GM19035 (cell line): ENCODE data around the gene PLEKHA6.

Experiments
- ATAC-seq: cut with Tn5 transposase; IDR thresholded peaks from one replicate; pipeline ENCODE4 v1.9.1; 2021; ENCODE audit not compliant: unreplicated experiment

PLEKHA6 gene

GRCh38 chr1:204196068-204196795, 163.5 kb downstream of the PLEKHA6 start, which contains the start of gene KISS1:
Gene KISS1 (minus strand): TSS chr1:204196491. CDS start chr1:204192876, 3,615 bp downstream.
- no peak for ATAC-seq

DNA sequence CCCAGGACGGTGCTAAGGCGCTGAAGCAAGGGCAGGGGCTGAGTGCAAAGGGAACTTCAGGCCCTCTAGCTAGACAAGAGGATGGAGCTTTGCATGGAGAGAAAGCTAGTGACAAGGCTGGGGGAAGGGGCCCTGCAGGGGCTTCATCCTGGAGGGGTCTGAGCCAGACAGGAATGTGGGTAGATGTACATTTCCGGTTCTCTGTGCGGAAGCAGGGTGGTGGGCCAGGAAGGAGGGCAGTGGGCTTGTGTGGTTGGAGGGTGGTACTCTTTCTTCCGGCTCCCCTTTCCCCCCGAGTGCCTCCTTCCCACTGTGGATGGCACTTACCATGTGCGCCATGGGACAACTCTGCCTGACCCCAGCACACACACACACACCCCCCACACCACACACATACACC, 165.0 kb downstream of the PLEKHA6 start:
- ATAC-seq: no peak

GRCh38 chr1:204194080-204194479, 165.6 kb downstream of the PLEKHA6 start:
- ATAC-seq: no peak

GRCh38 chr1:204192589-204193352, 167.0 kb downstream of the PLEKHA6 start:
- ATAC-seq: no peak

DNA sequence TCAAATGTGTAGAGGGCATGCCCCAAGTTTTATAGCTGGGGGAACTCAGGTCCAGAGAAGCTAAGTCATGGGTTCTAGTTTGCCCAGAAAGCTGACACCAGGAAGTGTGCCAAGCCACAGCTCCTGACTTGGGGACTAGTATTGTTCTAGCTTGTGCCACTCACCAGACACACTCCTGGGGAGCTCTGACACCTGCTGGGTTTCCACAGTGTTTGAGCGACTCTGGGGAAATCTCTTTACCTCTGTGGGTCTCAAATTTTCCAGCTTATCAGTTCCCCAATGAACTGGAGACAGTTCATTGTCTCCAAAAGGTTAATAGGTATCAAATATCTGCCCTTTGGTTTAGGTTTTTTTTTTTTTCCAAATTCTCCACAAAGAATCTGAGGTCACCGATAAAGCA, 167.7 kb downstream of the PLEKHA6 start:
- ATAC-seq: no peak

- ATAC-seq: no peak
Observed at GRCh38 chr1:204191456-204191855, 168.3 kb downstream of the PLEKHA6 start.

DNA sequence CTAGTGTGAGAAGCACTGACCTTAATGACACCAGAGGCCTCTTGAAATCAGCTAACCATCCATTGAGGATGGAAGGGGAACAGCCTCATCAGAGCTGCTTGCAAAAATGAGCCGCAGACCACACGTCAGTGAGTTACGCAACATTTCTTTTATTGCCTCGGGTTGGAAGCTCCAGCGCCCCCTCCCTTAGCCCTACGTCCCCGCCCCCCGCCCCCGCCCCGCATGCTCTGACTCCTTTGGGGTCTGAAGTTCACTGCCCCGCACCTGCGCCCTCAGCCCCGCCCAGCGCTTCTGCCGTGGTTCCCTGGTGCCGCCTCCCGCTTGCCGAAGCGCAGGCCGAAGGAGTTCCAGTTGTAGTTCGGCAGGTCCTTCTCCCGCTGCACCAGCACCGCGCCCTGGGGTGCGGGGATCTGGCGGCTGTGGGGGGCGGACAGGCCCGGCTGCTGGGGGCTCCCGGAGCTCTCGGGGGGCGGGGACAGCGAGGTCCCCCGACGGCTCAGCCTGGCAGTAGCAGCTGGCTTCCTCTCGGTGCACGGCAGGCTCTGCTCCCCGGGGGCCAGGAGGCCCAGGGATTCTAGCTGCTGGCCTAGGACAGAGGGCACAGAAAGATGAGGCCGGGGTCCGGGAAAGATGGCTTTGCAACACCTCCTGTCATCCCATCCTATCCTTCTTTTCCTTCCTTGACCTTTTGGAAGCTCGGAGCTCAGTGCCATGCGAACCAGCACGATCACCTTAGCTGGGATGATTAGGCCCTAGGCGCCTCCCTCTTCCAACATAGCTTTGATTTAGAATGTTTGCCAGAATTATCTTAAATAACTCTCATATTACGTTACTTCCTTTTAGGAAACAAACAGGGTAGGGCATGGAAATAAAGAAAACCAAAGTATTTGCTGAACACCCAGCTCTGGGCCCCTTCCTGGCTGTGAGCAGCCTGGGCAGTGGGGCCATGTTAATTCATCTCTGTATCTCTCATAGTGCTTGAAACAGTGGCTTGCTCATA, 169.2 kb downstream of the PLEKHA6 start:
- no peak for ATAC-seq

- no peak for ATAC-seq
Observed at GRCh38 chr1:204188959-204189639, 170.6 kb downstream of the PLEKHA6 start.

DNA sequence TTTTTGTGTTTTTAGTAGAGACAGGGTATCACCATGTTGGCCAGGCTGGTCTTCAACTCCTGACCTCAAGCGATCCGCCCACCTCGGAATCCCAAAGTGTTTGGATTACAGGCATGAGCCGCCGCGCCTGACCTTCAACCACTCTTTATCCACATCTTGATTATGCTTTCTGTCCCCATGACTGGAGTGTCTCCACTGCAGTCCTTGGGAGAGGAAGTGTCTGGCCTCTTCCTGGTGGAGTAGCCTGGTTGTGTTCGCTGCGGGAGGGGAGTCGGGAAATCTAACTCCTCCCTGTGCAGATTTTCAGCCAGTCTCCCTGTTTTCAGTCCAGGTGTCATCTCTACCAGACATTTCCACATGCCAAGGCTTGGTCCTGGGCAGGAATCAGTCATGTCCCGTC, 173.1 kb downstream of the PLEKHA6 start:
- ATAC-seq: no peak

DNA sequence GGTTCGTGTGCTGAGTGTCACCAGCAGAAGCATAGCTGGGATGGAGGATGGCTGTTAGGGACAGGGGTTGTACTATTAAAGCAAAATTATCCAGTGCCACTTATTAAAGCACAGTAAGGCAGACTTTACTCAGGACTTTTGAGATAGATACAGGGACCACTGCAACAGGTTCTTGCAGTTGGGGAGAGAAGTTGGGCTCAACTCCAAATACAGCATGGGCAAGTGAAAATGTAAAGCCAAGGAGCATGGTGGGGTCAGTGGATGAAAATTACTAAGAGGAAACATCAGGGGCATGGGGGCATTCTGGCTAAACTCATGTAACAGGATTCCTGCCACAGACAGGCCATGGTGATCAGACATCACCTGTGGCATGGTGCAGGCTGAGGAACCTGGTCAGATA, 178.6 kb downstream of the PLEKHA6 start:
- ATAC-seq: no peak

- no peak for ATAC-seq
Observed at GRCh38 chr1:204180133-204180532, 179.6 kb downstream of the PLEKHA6 start.

DNA sequence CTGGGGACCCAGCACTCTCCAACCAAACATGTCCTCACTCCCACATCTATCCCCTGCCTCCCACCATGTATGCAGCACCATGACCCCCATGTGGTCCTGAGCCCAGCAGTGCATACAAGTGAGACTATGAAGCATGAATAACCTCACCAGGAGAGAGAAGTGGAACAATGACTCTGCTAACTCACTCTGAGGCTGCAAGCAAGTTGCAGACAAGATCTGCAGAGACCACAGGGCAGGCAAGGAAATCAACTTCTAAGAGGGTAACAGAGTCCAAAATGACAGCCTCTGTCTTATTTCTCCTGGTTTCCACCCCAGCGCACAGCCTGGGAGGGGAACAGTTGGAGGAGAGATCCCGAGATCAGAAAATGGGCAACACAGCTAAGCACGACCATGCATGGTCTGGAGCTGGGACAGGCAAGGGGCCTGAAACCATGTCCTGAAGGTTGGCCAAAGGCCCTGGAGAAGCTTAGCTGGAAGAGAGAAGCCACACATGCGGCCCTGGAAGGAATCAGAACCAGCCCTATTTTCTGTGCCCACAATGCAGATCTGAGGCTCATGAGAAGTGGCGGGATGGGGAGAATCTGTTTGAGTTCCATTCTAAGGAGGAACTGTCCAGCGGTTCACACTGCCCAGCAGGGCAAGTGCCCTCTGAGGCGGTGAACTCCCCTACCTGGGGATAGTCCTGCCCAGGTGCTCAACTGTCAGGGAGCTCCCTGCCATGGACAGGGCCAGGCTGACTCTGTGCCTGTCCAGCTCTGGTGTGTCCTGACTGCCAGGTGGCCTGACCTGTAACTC, 181.0 kb downstream of the PLEKHA6 start:
- ATAC-seq: no peak

DNA sequence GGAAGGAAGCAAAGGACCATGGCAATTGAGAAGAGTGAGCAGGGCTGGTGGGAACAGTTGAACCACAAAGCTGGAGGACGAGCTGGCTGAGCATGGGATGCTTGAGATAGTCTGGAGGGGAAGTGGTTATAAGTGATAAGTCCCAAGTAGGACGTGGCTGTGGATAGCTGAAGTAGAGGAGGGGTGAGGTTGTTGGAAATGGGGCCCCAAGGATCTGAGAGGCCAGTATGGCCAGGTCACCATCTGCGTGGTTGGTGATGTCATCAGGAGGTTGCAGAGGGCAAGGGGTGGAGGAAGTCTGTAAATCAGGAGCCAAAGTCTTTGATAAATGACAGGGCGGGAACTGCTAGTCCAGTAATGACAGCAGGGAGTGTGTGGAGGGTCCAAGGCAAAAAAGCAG, 182.6 kb downstream of the PLEKHA6 start:
- ATAC-seq: no peak

- ATAC-seq: no peak
Observed at GRCh38 chr1:204176049-204176448, 183.7 kb downstream of the PLEKHA6 start.

- ATAC-seq: no peak
Observed at GRCh38 chr1:204174958-204175357, 184.8 kb downstream of the PLEKHA6 start.

DNA sequence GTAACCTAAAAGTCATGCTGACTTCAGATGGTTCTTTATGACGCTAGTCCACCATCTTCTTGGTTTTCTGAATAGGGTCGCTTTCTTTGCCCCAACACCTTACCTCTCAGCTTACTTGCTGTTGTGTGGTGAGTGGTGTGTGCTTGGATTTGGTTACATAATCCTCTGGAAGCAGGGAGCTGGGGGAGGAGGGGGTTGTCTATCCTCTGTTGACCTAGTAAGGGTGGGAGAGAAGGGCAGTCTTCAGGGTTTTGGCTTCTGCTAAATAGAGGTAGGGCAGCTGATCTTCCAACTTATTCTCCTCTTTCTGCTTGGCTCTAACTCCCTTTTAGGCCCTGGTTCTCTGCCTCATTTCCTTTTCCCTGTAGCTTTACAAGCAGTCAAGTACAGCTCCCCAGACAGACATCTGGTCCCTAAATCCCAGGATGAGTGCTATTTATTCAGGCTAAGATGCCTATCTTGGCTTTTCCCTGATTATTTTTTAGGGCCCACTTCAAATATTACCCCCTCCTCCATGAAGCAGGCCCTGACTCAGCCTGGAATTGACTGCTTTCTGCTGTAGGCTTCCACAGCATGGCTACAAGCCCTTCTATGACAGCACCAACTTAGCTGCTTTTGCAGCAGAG, 187.2 kb downstream of the PLEKHA6 start:
- no peak for ATAC-seq

DNA sequence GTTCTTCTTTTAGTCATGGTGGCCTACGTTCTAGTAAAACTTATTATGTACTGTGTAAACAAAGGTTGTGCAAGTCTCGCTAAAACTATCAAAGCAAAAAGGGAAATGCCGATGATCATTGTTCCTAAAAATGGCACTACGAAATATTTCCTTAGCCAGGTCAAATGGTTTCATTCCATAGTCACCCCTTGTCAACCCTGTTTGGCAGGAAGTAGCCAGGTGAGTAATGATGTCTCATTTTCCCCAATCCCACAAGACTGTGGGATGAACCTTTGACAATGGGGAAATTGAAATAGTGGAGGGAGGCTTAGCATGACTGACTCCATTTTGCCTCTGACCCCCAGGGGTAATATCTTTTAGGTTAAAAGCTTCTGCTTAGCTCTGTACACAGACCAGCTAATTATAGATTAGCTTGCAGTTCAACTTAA, 188.0 kb downstream of the PLEKHA6 start:
- no peak for ATAC-seq

DNA sequence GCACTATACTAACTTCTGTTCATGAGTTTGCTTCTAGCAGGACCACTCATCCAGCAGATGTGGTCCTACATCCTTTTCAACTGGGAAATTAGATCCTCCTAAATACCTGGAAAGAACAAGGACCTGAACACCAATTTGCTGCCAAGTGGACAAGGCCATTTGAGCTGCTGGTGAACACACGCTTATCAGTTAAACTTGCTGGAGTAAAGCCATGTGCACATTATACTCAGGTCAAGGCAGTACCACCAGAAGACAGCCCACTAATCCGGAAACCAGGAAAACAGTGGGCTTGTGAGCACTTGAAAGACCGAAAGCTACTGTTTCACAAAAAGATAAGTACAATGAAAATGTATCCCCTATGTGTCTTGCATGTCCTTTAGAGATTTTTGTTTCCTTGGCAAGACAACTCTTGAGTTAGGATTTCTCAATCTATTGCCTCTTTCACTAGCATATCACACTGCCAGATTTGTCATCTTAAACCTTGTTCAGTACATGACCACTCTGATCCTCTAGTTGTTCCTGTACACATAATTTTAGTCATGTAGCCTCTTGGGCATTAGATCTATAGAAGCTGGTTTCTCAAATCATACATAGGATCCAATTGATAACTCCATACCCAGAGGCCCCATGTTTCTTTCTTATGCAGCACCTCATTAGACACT, 189.1 kb downstream of the PLEKHA6 start:
- no peak for ATAC-seq

- ATAC-seq: no peak
Observed at GRCh38 chr1:204169858-204170257, 189.9 kb downstream of the PLEKHA6 start.
